ENCODE results near the gene BPIFB6.

Gene BPIFB6

GRCh38 chr20:32989507-32990283 lies 41.8 kb upstream of the BPIFB6 start:
- Histone ChIP-seq H3K79me2 (ENCODE audit: low read length) (no peaks in the 10 kb centered on the region), H3K9ac (ENCODE audit: low read length) (no peak overlapping the region), H3K27me3 (replicated peaks; ENCODE audit: insufficient read depth, low read length) (peaks cover 6% of the 10 kb centered on the region; the same call in 1 of the 2 replicates), H3K9me2 (replicated peaks; ENCODE audit: insufficient read depth, low read length) (no peaks in the 10 kb centered on the region), H2AFZ (ENCODE audit: low read length) (no peak overlapping the region), H3K4me2 (ENCODE audit: low read depth, low read length) (no peak overlapping the region), H3K9me3 (replicated peaks; ENCODE audit: insufficient read depth, low read length) (no peaks in the 10 kb centered on the region), H3K4me3 (ENCODE audit: low read length) (no peak overlapping the region), H3K4me1 (ENCODE audit: low read length) (no peaks in the 10 kb centered on the region), H4K20me1 (ENCODE audit: insufficient read depth, low read length) (no peaks in the 10 kb centered on the region), H3K27ac (ENCODE audit: low read length) (no peak overlapping the region), H3F3A (ENCODE audit: insufficient read depth, low read length) (no peaks in the 10 kb centered on the region), H3K36me3 (replicated peaks; ENCODE audit: insufficient read depth, low read length) (no peaks in the 10 kb centered on the region)
- no peak for TF ChIP-seq EZH2phosphoT487 (IDR thresholded peaks at IDR 0.05; ENCODE audit: low read length)
- TF ChIP-seq EZH2 (optimal IDR thresholded peaks at IDR 0.05; ENCODE audit: low read depth, low read length) = no peak
- no peak for TF ChIP-seq CTCF (IDR thresholded peaks at IDR 0.05; ENCODE audit: low read length)
- no peak for DNase-seq

- Histone ChIP-seq H3K27me3 (replicated peaks; ENCODE audit: insufficient read depth, low read length) (peaks cover 6% of the 10 kb centered on the region; the same call in 1 of the 2 replicates), H3K9me2 (replicated peaks; ENCODE audit: insufficient read depth, low read length) (no peaks in the 10 kb centered on the region), H3K79me2 (ENCODE audit: low read length) (no peaks in the 10 kb centered on the region), H3K9me3 (replicated peaks; ENCODE audit: insufficient read depth, low read length) (no peaks in the 10 kb centered on the region), H3K4me1 (ENCODE audit: low read length) (no peaks in the 10 kb centered on the region), H3K4me2 (ENCODE audit: low read depth, low read length) (no peak overlapping the region), H3K9ac (ENCODE audit: low read length) (no peak overlapping the region), H4K20me1 (ENCODE audit: insufficient read depth, low read length) (no peaks in the 10 kb centered on the region), H2AFZ (ENCODE audit: low read length) (no peak overlapping the region), H3K4me3 (ENCODE audit: low read length) (no peak overlapping the region), H3K27ac (ENCODE audit: low read length) (no peak overlapping the region), H3F3A (ENCODE audit: insufficient read depth, low read length) (no peaks in the 10 kb centered on the region), H3K36me3 (replicated peaks; ENCODE audit: insufficient read depth, low read length) (no peaks in the 10 kb centered on the region)
- no peak for DNase-seq
- TF ChIP-seq EZH2phosphoT487 (IDR thresholded peaks at IDR 0.05; ENCODE audit: low read length) (no peak), CTCF (IDR thresholded peaks at IDR 0.05; ENCODE audit: low read length) (no peak), EZH2 (optimal IDR thresholded peaks at IDR 0.05; ENCODE audit: low read depth, low read length) (no peak)
These were observed 41.0 kb upstream of the BPIFB6 start for GRCh38 chr20:32990426-32990825.

GRCh38 chr20:32991383-32991782 lies 40.1 kb upstream of the BPIFB6 start:
- no peak for DNase-seq
- no peak overlapping the region for H3K4me2 ChIP-seq (ENCODE audit: low read depth, low read length)
- H3K9ac ChIP-seq (ENCODE audit: low read length) = no peak overlapping the region
- no peaks in the 10 kb centered on the region for H4K20me1 ChIP-seq (ENCODE audit: insufficient read depth, low read length)
- H3K4me3 ChIP-seq (ENCODE audit: low read length) = no peak overlapping the region
- H3K4me1 ChIP-seq (ENCODE audit: low read length) = no peaks in the 10 kb centered on the region
- no peaks in the 10 kb centered on the region for H3K79me2 ChIP-seq (ENCODE audit: low read length)
- 0 out of 2 replicates have a peak, but pooled peaks cover 3% of the 10 kb centered on the region for H3K27me3 ChIP-seq (replicated peaks; ENCODE audit: insufficient read depth, low read length)
- H2AFZ ChIP-seq (ENCODE audit: low read length) = no peak overlapping the region
- no peaks in the 10 kb centered on the region for H3K36me3 ChIP-seq (replicated peaks; ENCODE audit: insufficient read depth, low read length)
- H3F3A ChIP-seq (ENCODE audit: insufficient read depth, low read length) = no peaks in the 10 kb centered on the region
- no peaks in the 10 kb centered on the region for H3K9me3 ChIP-seq (replicated peaks; ENCODE audit: insufficient read depth, low read length)
- no peak overlapping the region for H3K27ac ChIP-seq (ENCODE audit: low read length)
- TF ChIP-seq EZH2 (optimal IDR thresholded peaks at IDR 0.05; ENCODE audit: low read depth, low read length) (no peak), EZH2phosphoT487 (IDR thresholded peaks at IDR 0.05; ENCODE audit: low read length) (no peak), CTCF (IDR thresholded peaks at IDR 0.05; ENCODE audit: low read length) (no peak)
- H3K9me2 ChIP-seq (replicated peaks; ENCODE audit: insufficient read depth, low read length) = no peaks in the 10 kb centered on the region

Measured in MM.1S (cell line).